Progenitor cell of endocrine pancreas (in vitro differentiated cells): ENCODE measurements around the gene SSH3. TPM values are rescaled to one million over a fixed set of nuclear protein-coding genes. Genes with fewer than 3 reads are reported as not detected.

Source experiments
- DNase-seq: peaks from one replicate; pipeline ENCODE4 v3.0.0; 2021; ENCODE audit warnings: low spot score; ENCODE audit not compliant: unreplicated experiment
- H3K27ac Mint-ChIP-seq: 2 replicates; pipeline ENCODE4 v1.8.0; 2021; ENCODE audit warnings: mild to moderate bottlenecking, moderate library complexity, mixed read lengths
- H3K27me3 Mint-ChIP-seq: 2 replicates; pipeline ENCODE4 v1.8.0; 2021; ENCODE audit warnings: mixed read lengths
- H3K36me3 Mint-ChIP-seq: 2 replicates; pipeline ENCODE4 v1.8.0; 2022; ENCODE audit warnings: mixed read lengths; ENCODE audit not compliant: insufficient read depth
- H3K4me1 Mint-ChIP-seq: 2 replicates; pipeline ENCODE4 v1.8.0; 2021; ENCODE audit warnings: low read depth, mixed read lengths
- H3K4me3 Mint-ChIP-seq: 2 replicates; pipeline ENCODE4 v1.8.0; 2021; ENCODE audit warnings: low read depth, mild to moderate bottlenecking, moderate library complexity, mixed read lengths
- H3K9me3 Mint-ChIP-seq: 2 replicates; pipeline ENCODE4 v1.8.0; 2021; ENCODE audit warnings: low read depth, mixed read lengths
- CTCF ChIP-seq: fragments of 200-600 bp; sonication (generic); IDR thresholded peaks from one replicate; pipeline ENCODE4 v1.5.0; 2021; ENCODE audit warnings: antibody characterized with exemption, mild to moderate bottlenecking; ENCODE audit not compliant: unreplicated experiment
- total RNA-seq: library from RNA; stranded (reverse); gene quantifications from 2 replicates; pipeline ENCODE4 v1.2.1, GENCODE V29; 2021

The SSH3 gene
- total RNA-seq, 1 donor from 2014 or later = 48.9 TPM

GRCh38 chr11:67299471-67300191 is 3.7 kb upstream of the SSH3 start:
- H3K27ac Mint-ChIP-seq = no peak overlapping the region
- peaks cover 11% of the 10 kb centered on the region for H3K9me3 Mint-ChIP-seq
- H3K4me1 Mint-ChIP-seq = peaks cover 10% of the 10 kb centered on the region
- no peaks in the 10 kb centered on the region for H3K27me3 Mint-ChIP-seq
- TF ChIP-seq CTCF = no peak
- no peak overlapping the region for H3K4me3 Mint-ChIP-seq
- DNase-seq = no peak
- peaks cover 26% of the 10 kb centered on the region for H3K36me3 Mint-ChIP-seq

- H3K27me3 Mint-ChIP-seq = no peaks in the 10 kb centered on the region
- no peak for TF ChIP-seq CTCF
- H3K27ac Mint-ChIP-seq = no peak overlapping the region
- peaks cover 10% of the 10 kb centered on the region for H3K4me1 Mint-ChIP-seq
- no peak for DNase-seq
- no peak overlapping the region for H3K4me3 Mint-ChIP-seq
- H3K9me3 Mint-ChIP-seq = peaks cover 11% of the 10 kb centered on the region
- H3K36me3 Mint-ChIP-seq = peaks cover 20% of the 10 kb centered on the region
Observed at GRCh38 chr11:67300256-67300755, 3.0 kb upstream of the SSH3 start.

GRCh38 chr11:67300756-67301312 is 2.5 kb upstream of the SSH3 start:
- Mint-ChIP-seq H3K4me3 (no peak overlapping the region), H3K4me1 (peaks cover 10% of the 10 kb centered on the region), H3K27me3 (no peaks in the 10 kb centered on the region), H3K27ac (no peak overlapping the region), H3K36me3 (peaks cover 17% of the 10 kb centered on the region), H3K9me3 (peaks cover 11% of the 10 kb centered on the region)
- no peak for TF ChIP-seq CTCF
- DNase-seq = no peak

- peaks cover 10% of the 10 kb centered on the region for H3K4me1 Mint-ChIP-seq
- H3K27me3 Mint-ChIP-seq = no peaks in the 10 kb centered on the region
- DNase-seq = no peak
- peaks cover 5% of the 10 kb centered on the region for H3K9me3 Mint-ChIP-seq
- TF ChIP-seq CTCF = no peak
- no peak overlapping the region for H3K4me3 Mint-ChIP-seq
- H3K27ac Mint-ChIP-seq = no peak overlapping the region
- H3K36me3 Mint-ChIP-seq = peaks cover 11% of the 10 kb centered on the region
Observed at GRCh38 chr11:67301313-67301921, 1.9 kb upstream of the SSH3 start.

GRCh38 chr11:67301951-67302516 is 1.3 kb upstream of the SSH3 start:
- peaks cover under 1% of the 10 kb centered on the region for H3K9me3 Mint-ChIP-seq
- no peaks in the 10 kb centered on the region for H3K27me3 Mint-ChIP-seq
- H3K36me3 Mint-ChIP-seq = peaks cover 5% of the 10 kb centered on the region
- peak overlapping the region; percentile 72 for H3K4me3 Mint-ChIP-seq
- peaks cover 10% of the 10 kb centered on the region for H3K4me1 Mint-ChIP-seq
- no peak for TF ChIP-seq CTCF
- no peak for DNase-seq
- no peak overlapping the region for H3K27ac Mint-ChIP-seq
